Left cardiac atrium (tissue), 4 donors: ENCODE results near the gene ADGRF3. TPM values are rescaled to one million over a fixed set of nuclear protein-coding genes. Genes with fewer than 3 reads are reported as not detected.
"Not testable (repeated sequence)": the region's sequence is repeated elsewhere in the genome, so short reads cannot be mapped to it uniquely, and the experiment has no call there.

Experiments used
- ATAC-seq, 2 donors: fragments of 200-7000 bp; cut with Tn5 transposase; one replicate each; pipeline ENCODE4 v1.9.1; 2020; ENCODE audit warnings: mild to moderate bottlenecking in 2 of 2, moderate library complexity in 2 of 2
- DNase-seq: peaks from one replicate; pipeline ENCODE4 v3.0.0-alpha.2; 2020
- intact Hi-C, 2 donors: fragments of 100-400 bp; cut with DNase I; formaldehyde crosslinking; loops; one replicate each; pipeline versions ENCODE4 v1.14.1 to v1.15.1; 2022 to 2023
- long read RNA-seq: library from polyadenylated mRNA; unstranded; transcript quantifications from one replicate; pipeline ENCODE4 v2.0.0, GENCODE V29; 2021
- total RNA-seq, 2 donors: library from RNA; stranded (reverse); fragmentation: NEBNext Ultra II Directional; extraction: Animal tissue kit (Norgen Biotek cat#: 25700); gene quantifications; one replicate each; pipeline ENCODE4 v1.2.1, GENCODE V29; 2021
- donor health status: DM: no; HTN: yes; CAD: no.
- donor health status: DM: no; HTN: yes; CAD: no; lungs with severe emphysema.
- donor health status: DM: yes; HTN: yes; CAD: no.
- donor health status: Dilated cardiomyopathy.

The ADGRF3 gene
- under 1 TPM in 1 of 2 donors, not detected in 1; 0.08 TPM for total RNA-seq
- long read RNA-seq, result 0 reads

DNA sequence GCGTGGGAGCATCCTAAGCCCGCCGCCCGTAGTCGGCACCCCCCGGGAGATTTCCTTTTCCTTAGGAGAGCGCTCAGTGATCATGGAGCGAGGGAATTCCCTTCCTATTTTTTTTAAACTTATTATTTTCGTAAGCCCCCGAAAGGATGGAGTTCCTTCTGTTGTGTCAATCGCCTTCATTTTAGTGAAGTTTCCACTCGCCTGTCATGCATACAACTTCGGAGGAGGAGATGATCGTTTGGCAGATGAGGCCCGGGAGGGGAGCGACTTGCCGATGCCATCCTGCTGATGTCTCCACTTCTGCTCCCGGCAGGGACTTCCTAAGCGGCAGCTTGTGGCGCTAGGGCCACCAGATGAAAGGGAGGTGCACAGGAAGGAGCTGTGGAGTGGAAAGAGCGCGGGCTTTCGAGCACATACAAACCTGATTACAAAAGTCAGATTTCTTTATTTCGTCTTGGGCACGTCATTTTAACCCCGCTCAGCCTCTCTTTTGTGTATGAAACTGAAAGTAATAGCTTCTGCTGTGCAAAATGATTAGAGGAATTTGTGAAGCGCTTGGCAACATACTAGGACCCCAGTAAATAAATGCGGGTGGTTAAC is at the start of gene ADGRF3:
TSS of gene ADGRF3 (minus strand) at position 336 of the 600 bp plus-strand sequence. CDS start 555 bp downstream, outside the sequence.
- peak; percentile 63 for DNase-seq
- peak; percentile 31 to 56 for ATAC-seq
- intact Hi-C loops, result no loop called here

GRCh38 chr2:26395394-26395793 is 48.8 kb upstream of the ADGRF3 start:
- no peak for DNase-seq
- intact Hi-C loops, result no loop called here
- no peak for ATAC-seq

DNA sequence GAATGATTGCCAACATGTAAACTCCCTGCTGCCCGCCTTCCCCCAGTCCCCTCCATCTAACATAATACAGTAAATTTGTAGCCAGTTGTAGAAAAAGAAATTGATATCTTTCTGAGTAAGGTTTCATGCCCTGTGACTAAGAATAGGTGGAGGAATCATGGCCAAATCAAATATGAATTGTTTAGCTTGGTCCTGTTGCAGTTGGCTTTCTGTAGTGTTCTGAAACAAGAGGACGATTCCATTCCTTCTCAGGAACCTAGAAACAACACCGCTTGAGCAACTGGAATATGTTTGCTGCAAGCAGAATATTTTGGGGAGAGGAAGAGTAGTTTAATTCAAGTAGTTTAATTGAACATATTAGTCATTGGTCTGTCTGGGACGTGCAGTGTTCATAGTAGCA is 48.1 kb upstream of the ADGRF3 start:
- ATAC-seq, result no peak
- intact Hi-C loops, result no loop called here

DNA sequence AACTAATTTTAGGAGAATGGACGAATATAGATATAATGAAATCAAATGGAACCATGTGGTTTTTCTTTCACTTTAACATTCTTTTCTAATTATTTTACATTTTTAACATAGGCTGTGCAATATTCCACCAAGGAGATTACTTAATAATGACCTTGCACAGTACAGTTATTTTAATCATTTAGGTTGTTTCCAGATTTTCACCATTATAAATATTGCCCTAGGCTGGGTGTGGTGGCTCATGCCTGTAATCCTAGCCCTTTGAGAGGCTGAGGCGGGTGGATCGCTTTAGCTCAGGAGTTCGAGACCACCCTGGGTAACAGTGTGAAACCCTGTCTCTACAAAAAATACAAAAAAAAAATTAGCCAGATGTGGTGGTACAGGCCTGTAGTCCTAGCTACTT is 40.6 kb upstream of the ADGRF3 start:
- DNase-seq, result no peak
- no peak for ATAC-seq
- intact Hi-C loops, result no loop called here

More for the DNA sequence above, 48.1 kb upstream of the ADGRF3 start:
- DNase-seq, result no peak

- ATAC-seq (no peak), DNase-seq (no peak)
- intact Hi-C loops, result no loop called here
These were observed 38.0 kb upstream of the ADGRF3 start for GRCh38 chr2:26384597-26384996.

DNA sequence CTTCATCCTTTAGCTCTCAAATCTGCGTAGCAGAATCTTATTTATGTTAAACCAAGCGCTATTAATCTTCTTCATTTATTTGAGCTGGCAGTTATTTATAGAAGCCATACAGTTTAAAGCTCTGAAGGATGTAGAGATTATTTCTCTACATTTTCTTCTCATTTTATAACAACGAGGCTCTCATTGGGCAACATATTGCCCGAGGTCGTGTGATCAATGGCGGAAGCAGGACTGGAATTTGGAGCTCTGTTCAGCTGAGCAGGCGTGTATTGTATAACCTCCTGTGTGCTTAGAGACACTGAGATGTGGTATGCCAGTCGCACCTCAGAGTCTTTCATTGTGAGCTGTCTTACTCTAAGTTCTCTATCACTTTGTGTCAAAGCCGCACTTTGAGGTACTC is 37.6 kb upstream of the ADGRF3 start:
- no peak for DNase-seq
- ATAC-seq, result no peak
- intact Hi-C loops, result no loop called here

- peak in 1 of 2 donors; percentile 26 for ATAC-seq
- intact Hi-C loops, result no loop called here
These were observed 36.0 kb upstream of the ADGRF3 start for GRCh38 chr2:26382564-26382963.

DNA sequence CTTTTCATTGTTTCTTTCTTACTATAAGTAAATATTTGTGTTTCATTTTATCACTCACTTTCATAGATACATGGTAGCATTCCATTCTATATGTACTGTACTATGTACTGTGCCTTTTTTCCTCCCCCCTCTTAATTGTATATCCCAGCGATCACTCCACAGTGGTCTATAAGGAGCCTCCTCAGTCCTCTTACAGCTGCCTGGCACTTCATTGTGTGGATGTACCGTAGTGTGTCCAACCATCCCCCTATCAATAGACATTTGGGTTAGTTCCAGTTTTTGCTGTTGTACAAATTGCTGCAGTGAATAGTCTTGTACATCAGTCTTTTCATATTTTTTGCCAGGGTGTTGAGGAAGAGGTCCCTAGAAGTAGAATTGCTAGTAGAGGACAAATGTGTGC is 33.7 kb upstream of the ADGRF3 start:
- intact Hi-C loops, result no loop called here
- DNase-seq (no peak), ATAC-seq (no peak)

More at GRCh38 chr2:26382564-26382963, 36.0 kb upstream of the ADGRF3 start:
- no peak for DNase-seq

DNA sequence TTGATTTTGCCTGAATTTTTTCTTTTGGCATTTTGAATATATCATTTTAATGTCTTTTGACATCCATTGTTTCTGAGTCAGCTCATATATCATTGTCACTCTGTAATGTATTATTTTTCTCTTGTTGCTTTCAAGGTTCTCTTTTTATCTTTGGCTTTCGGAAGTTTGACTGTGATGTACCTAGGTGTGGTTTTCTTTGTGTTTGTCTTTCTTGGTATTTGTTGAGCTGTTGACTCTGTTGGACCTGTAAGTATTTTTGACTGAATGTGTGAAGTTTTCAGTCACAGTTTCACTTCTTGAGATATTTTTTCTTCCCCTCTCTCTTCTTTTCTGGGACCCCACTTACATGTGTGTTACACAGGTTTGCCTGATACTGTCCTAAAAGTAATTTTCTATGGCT is 30.2 kb upstream of the ADGRF3 start:
- intact Hi-C loops, result no loop called here
- DNase-seq (no peak), ATAC-seq (no peak)

GRCh38 chr2:26370909-26371308 is 24.3 kb upstream of the ADGRF3 start:
- DNase-seq, intact Hi-C loops, ATAC-seq: not testable (repeated sequence)

GRCh38 chr2:26369664-26370063 is 23.1 kb upstream of the ADGRF3 start:
- ATAC-seq, DNase-seq, intact Hi-C loops: not testable (repeated sequence)

GRCh38 chr2:26366957-26367356 is 20.4 kb upstream of the ADGRF3 start:
- ATAC-seq (no peak), DNase-seq (no peak)
- intact Hi-C loops, result no loop called here

DNA sequence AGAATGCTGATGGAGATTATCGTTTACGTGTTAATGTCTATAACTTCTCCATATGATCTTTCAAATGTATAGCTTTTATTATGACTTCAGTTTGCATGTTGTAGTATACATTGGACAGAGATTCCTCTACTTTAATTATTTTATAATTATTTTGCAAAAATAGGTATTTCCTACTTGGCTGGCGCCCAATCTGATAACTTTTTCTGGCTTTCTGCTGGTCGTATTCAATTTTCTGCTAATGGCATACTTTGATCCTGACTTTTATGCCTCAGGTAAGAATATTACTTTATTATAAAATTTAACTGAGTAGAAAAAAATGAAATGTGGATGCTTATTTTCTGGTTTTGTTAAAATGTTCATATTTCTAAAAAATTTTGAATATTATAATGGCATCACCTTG is 18.1 kb upstream of the ADGRF3 start:
- intact Hi-C loops, result no loop called here
- DNase-seq (no peak), ATAC-seq (no peak)

DNA sequence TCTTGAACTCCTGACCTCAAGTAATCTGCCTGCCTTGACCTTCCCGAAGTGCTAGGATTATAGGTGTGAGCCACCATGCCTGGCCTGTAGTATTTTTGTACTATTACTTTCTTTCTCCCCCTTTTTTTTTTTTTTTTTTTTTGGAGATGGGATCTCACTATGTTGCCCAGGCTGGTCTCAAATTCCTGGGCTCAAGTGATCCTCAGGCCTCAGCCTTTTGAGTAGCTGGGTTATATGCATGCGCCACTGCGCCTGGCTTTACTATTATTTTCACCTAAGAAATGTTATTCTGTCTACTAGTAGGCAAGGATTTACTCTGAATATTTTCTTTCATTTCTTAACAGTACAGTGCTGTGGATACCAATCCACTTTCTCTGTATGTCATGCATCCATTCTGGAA is 17.4 kb upstream of the ADGRF3 start:
- intact Hi-C loops, result no loop called here
- ATAC-seq, result no peak
- no peak for DNase-seq

GRCh38 chr2:26363323-26363722 is 16.7 kb upstream of the ADGRF3 start:
- ATAC-seq, result no peak
- DNase-seq, result no peak
- intact Hi-C loops, result no loop called here

- intact Hi-C loops, result no loop called here
- DNase-seq, result no peak
- no peak for ATAC-seq
These were observed 13.4 kb upstream of the ADGRF3 start for GRCh38 chr2:26359886-26360473.

DNA sequence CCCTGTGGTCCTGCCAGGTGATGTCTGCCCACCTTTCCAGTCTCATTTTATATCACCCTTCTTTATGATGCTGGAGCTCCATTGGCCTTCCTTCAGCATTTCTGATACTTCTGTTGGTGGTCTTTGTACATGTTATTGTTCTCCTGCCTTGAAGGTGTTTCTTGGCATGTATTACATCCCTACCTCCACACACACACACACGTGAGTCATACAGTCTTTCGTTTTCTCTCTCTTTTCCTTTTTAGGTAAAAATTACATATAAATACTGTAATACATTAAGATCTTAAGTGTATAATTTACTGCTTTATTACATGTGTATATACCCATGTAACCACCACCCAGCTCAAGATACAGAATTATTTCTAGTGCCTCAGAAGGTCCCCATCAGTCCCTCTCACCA is 10.2 kb upstream of the ADGRF3 start:
- DNase-seq, result no peak
- intact Hi-C loops, result no loop called here
- ATAC-seq, result no peak

- DNase-seq, result no peak
- no peak for ATAC-seq
- intact Hi-C loops, result no loop called here
These were observed 9.5 kb upstream of the ADGRF3 start for GRCh38 chr2:26356111-26356510.

DNA sequence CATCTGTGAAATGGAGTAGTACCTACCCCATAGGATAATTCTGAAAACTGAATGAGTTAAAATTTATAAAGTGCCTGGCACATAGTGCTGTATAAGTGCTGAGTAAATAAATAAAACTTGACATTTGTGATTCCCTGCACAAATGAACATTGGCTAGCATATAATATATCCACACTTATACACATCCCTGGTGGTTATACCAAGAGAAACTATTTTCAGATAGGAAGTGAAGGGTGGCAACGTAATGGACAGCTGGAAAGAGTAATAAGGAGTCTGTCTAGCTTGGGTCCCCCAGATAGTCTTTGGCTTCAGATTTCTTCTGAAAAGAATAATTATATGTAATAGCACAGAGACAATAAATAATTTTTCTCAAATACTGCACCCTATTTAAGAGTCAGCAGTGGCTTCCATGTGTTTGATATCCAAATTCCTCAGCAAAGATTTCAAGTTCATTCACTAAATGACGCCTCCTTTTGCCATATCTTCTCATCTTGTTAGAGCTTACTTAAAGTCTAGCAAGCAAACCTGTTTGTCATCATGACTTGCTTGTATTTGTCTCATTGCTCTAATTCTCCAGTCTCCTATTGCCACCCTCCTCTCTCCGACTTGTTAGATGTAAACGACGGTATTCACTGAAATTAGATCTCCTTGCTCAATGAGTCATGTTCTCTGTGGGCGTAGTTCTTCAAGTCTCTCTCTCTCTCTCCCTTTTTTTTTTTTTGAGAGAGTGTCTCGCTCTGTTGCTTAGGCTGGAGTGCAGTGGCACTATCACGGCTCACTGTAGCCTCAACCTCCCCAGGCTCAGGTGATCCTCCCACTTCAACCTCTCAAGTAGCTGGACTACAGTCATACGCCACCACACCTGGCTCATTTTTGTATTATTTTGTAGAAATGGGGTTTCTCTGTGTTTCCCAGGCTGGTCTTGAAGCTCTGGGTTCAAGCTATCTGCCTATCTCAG is 8.7 kb upstream of the ADGRF3 start:
- intact Hi-C loops, result no loop called here
- DNase-seq, result no peak
- peak in 1 of 2 donors; percentile 75 for ATAC-seq

- intact Hi-C loops, DNase-seq, ATAC-seq: not testable (repeated sequence)
These were observed 7.9 kb upstream of the ADGRF3 start for GRCh38 chr2:26354469-26354868.
